Measurements from ENCODE around the gene SNAP23.
A peak's percentile ranks its signal among the peaks of the same experiment; 100 is the strongest.

Gene SNAP23

DNA sequence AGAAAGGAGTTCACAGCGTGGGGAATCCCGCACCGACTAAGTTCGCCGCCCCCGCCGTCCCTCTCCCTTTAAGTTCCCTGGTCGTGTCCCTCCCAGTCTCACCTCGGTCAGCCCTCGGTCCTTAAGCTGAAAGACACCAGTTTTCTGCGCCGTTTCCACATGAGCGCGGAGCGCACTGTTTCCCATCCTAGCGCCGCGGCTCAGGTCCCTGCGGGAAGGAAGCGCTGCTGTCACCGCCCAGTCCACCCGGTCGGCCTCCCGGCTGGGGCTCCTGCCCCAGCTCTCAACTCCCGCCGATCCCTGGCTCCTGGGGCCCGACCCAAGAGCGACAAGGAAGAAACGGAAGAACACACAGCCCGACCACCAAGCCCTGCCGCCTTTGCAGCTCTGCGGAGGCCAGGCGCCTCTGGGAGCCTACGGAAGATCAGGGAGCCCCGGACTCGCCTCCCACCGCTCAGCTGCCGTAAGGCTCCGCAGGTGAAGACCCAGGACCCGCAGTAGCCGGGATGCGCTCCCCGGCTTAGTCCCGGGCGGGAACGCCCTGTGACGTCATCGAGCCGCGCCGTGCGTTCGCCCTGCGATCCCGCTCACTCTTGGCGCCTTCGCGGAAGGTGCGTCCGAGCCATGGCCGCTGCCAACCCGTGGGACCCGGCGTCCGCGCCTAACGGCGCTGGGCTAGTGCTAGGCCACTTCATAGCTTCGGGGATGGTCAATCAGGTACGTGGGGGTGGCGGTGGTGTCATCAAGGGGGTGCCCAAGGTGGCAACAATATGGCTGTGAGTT is 53.0 kb downstream of the SNAP23 start, which contains the start of the genes HAUS2 and LRRC57:
Gene HAUS2 (plus strand): TSS at position 590 of the 783 bp plus-strand sequence. CDS start 35 bp downstream, at position 625.
Gene LRRC57 (minus strand): TSS at position 545 of the 783 bp plus-strand sequence. CDS start 359 bp downstream, at position 186.
- Histone ChIP-seq H4K20me1 (ENCODE audit: control insufficient read depth, insufficient read depth, low read depth, low read length) (peaks cover 2% of the 10 kb centered on the region; the same call in 1 of the 2 replicates), H3K36me3 (ENCODE audit: control insufficient read depth, low read length) (peaks cover 57% of the 10 kb centered on the region), H3K27ac (ENCODE audit: low read depth, low read length) (peak within 1 kb of the TSS; percentile 51), H3K9me2 (replicated peaks; ENCODE audit: control insufficient read depth, low read length) (no peaks in the 10 kb centered on the region), H3K4me2 (ENCODE audit: low read length) (peak within 1 kb of the TSS; percentile 81), H3F3A (ENCODE audit: control insufficient read depth, insufficient read depth) (0 out of 2 replicates have a peak, but pooled peaks cover 3% of the 10 kb centered on the region), H3K9me3 (ENCODE audit: control insufficient read depth, insufficient read depth, low read length) (no peaks in the 10 kb centered on the region), H3K4me3 (ENCODE audit: low read length) (peak within 1 kb of the TSS; percentile 81), H3K27me3 (ENCODE audit: control insufficient read depth, low read length) (no peaks in the 10 kb centered on the region), H3K79me2 (ENCODE audit: control insufficient read depth, low read length) (peaks cover 69% of the 10 kb centered on the region), H3K4me1 (ENCODE audit: control insufficient read depth, low read length) (peaks cover 45% of the 10 kb centered on the region)
- TF ChIP-seq, protein P1, sequence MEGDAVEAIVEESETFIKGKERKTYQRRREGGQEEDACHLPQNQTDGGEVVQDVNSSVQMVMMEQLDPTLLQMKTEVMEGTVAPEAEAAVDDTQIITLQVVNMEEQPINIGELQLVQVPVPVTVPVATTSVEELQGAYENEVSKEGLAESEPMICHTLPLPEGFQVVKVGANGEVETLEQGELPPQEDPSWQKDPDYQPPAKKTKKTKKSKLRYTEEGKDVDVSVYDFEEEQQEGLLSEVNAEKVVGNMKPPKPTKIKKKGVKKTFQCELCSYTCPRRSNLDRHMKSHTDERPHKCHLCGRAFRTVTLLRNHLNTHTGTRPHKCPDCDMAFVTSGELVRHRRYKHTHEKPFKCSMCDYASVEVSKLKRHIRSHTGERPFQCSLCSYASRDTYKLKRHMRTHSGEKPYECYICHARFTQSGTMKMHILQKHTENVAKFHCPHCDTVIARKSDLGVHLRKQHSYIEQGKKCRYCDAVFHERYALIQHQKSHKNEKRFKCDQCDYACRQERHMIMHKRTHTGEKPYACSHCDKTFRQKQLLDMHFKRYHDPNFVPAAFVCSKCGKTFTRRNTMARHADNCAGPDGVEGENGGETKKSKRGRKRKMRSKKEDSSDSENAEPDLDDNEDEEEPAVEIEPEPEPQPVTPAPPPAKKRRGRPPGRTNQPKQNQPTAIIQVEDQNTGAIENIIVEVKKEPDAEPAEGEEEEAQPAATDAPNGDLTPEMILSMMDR (IDR thresholded peaks at IDR 0.05; ENCODE audit: low read depth, low read length, poor library complexity, severe bottlenecking): no peak
- TF ChIP-seq EZH2phosphoT487 (IDR thresholded peaks at IDR 0.05; ENCODE audit: borderline replicate concordance, low read length): no peak

DNA sequence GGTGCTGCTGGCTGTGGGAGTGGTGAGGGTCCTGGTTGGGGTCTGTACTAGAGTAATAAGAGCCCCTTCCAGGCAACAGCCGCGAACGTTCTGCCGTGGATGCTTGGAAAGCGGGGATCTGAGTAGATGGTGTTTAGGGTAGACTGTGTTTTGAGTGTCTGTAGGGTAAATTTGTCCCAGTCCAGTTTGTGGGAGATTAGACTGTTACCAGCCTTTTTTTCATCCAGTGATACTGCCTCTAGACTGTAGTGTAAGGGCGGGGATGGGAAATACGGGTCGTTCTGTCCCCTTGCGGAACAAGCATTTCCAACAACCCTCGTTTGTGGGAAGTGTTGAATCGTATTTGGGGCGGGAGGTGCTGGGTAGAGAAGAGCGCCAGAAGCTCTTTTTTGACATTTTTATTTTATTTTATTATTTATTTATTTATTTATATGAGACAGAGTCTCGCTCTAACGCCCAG is 53.6 kb downstream of the SNAP23 start:
- Histone ChIP-seq H4K20me1 (ENCODE audit: control insufficient read depth, insufficient read depth, low read depth, low read length) (peaks cover 5% of the 10 kb centered on the region; the same call in 1 of the 2 replicates), H3K79me2 (ENCODE audit: control insufficient read depth, low read length) (peaks cover 75% of the 10 kb centered on the region), H3K27ac (ENCODE audit: low read depth, low read length) (peak overlapping the region; percentile 51)

DNA sequence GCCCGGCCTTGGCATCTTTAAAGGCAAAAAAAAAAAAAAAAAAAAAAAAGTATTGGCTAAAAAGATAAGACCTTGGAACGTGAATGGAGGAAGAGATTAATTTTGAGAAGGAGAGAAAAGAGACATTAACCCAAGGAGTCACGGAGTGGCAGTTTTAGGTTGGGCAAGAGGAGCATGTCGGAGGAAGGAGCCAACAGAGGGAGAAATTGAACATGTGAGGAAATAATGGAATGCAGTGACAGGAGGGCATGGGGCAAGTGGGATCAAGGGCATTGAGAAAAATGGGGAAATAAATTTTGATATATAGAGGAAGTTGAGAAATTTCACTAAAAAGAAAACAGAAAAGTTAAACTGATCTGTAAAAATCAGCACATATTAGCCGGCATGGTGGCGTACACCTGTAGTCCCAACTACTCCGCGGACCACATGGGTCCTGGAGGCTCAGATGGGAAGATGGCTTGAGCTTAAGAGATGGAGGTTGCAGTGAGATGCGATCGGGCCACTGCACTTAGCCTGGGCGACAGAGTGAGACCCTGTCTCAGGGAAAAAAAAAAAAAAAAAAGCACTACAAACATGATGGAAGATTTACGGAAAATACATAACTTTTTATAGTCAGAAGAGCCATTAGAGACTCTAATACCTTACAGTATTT is 54.4 kb downstream of the SNAP23 start:
- Histone ChIP-seq H3K4me2 (ENCODE audit: low read length) (peak overlapping the region; percentile 81), H3K9me2 (replicated peaks; ENCODE audit: control insufficient read depth, low read length) (no peaks in the 10 kb centered on the region), H3K4me3 (ENCODE audit: low read length) (peak overlapping the region; percentile 81), H3K79me2 (ENCODE audit: control insufficient read depth, low read length) (peaks cover 83% of the 10 kb centered on the region), H3F3A (ENCODE audit: control insufficient read depth, insufficient read depth) (no peaks in the 10 kb centered on the region), H3K36me3 (ENCODE audit: control insufficient read depth, low read length) (peaks cover 55% of the 10 kb centered on the region), H4K20me1 (ENCODE audit: control insufficient read depth, insufficient read depth, low read depth, low read length) (peaks cover 5% of the 10 kb centered on the region; the same call in 1 of the 2 replicates), H3K4me1 (ENCODE audit: control insufficient read depth, low read length) (peaks cover 46% of the 10 kb centered on the region), H3K9me3 (ENCODE audit: control insufficient read depth, insufficient read depth, low read length) (no peaks in the 10 kb centered on the region), H3K27me3 (ENCODE audit: control insufficient read depth, low read length) (no peaks in the 10 kb centered on the region), H3K27ac (ENCODE audit: low read depth, low read length) (peak overlapping the region; percentile 31)
- TF ChIP-seq EZH2phosphoT487 (IDR thresholded peaks at IDR 0.05; ENCODE audit: borderline replicate concordance, low read length): no peak
- TF ChIP-seq, protein P1 (IDR thresholded peaks at IDR 0.05; ENCODE audit: low read depth, low read length, poor library complexity, severe bottlenecking): no peak

More for the DNA sequence above, 53.6 kb downstream of the SNAP23 start:
- TF ChIP-seq, protein P1 (IDR thresholded peaks at IDR 0.05; ENCODE audit: low read depth, low read length, poor library complexity, severe bottlenecking): no peak
- no peak for TF ChIP-seq EZH2phosphoT487 (IDR thresholded peaks at IDR 0.05; ENCODE audit: borderline replicate concordance, low read length)
- peaks cover 46% of the 10 kb centered on the region for H3K4me1 ChIP-seq (ENCODE audit: control insufficient read depth, low read length)
- peak overlapping the region; percentile 81 for H3K4me3 ChIP-seq (ENCODE audit: low read length)
- no peaks in the 10 kb centered on the region for H3F3A ChIP-seq (ENCODE audit: control insufficient read depth, insufficient read depth)
- no peaks in the 10 kb centered on the region for H3K27me3 ChIP-seq (ENCODE audit: control insufficient read depth, low read length)
- peak overlapping the region; percentile 81 for H3K4me2 ChIP-seq (ENCODE audit: low read length)
- H3K36me3 ChIP-seq (ENCODE audit: control insufficient read depth, low read length): peaks cover 57% of the 10 kb centered on the region
- H3K9me2 ChIP-seq (replicated peaks; ENCODE audit: control insufficient read depth, low read length): no peaks in the 10 kb centered on the region
- H3K9me3 ChIP-seq (ENCODE audit: control insufficient read depth, insufficient read depth, low read length): no peaks in the 10 kb centered on the region
